HEK293T (cell line): Measurements from ENCODE around the gene ASB3.

Experiments
- BHLHE40 ChIP-seq: fragments of 450-650 bp; IDR thresholded peaks from 2 replicates; pipeline ENCODE4 v1.6.1; 2016; ENCODE audit warnings: mild to moderate bottlenecking, moderate library complexity, borderline replicate concordance
- FOXK2 ChIP-seq: fragments of 450-650 bp; IDR thresholded peaks from 2 replicates; pipeline ENCODE4 v1.6.1; 2016; ENCODE audit warnings: mild to moderate bottlenecking
- SP1 ChIP-seq: fragments of 450-650 bp; IDR thresholded peaks from 2 replicates; pipeline ENCODE4 v1.6.1; 2017
- SUZ12 ChIP-seq: fragments of 450-650 bp; IDR thresholded peaks from 2 replicates; pipeline ENCODE4 v1.6.1; 2016; ENCODE audit warnings: mild to moderate bottlenecking

DNA sequence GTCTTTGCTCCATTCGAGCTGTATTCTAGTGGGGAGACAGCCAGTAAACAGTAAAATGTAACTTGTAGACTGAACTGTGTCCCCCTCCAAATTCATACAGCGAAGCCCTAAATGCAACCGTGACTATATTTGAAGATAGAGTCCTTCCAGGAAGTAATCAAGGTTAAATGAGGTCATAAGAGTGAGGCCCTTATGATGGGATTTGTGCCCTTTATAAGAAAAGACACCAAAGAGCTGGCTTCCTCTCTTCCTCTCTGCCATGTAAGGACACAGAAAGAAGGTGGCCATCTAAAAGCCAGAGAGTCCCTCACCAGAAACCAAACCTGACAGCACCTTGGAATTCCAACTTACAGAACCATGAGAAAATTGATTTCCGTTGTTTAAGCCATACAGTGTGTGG, 41.6 kb upstream of the ASB3 start:
- TF ChIP-seq BHLHE40, result no peak
- no peak for TF ChIP-seq SP1
- no peak for TF ChIP-seq SUZ12
- TF ChIP-seq FOXK2, result no peak
